ENCODE results near the gene CLEC16A.

Gene CLEC16A

DNA sequence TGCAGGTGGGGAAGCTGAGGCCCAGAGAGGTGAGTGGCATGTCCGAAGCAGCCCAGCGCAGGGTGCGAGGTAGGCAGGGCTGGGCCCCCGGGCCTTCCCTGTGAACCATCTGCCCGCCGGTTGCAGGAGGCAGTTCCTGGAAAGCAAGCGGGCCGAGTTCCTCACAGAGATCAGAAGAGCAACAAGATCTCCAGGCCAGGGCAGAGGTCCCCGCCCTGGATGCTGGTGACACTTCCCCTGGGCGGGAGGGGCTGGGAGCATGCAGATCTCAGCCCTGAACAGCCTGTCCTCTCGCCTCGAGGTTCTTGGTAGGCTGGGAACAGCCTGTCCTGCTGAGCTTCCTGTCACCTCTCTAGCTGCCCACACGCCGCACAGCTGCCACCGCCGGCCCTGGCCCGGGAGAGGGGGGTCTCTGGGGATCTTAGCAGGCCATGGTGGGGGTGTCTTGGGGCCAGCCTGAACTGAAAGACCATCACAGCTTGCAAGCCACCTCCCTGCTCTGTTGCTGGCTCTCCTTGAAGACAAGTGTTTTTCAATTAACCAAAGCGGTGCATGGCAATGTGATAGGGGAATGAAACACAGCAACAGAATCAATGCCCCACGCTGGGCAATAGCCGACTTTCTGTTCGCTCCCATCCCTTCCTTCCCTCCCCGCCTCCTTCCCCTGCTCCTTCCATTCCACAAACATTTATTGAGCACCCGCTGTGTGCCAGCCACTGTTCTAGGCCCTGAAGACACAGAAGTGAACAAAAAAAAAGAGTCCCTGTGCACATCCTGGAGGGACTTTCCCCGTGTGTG is 279.9 kb downstream of the CLEC16A start:
- no peak for TF ChIP-seq CTCF (IDR thresholded peaks at IDR 0.05; ENCODE audit: low read length, missing control alignments)
- no peak for DNase-seq (ENCODE audit: low read depth)
- no peak overlapping the region for H3K4me3 ChIP-seq (replicated peaks; ENCODE audit: low read depth, low read length)

DNA sequence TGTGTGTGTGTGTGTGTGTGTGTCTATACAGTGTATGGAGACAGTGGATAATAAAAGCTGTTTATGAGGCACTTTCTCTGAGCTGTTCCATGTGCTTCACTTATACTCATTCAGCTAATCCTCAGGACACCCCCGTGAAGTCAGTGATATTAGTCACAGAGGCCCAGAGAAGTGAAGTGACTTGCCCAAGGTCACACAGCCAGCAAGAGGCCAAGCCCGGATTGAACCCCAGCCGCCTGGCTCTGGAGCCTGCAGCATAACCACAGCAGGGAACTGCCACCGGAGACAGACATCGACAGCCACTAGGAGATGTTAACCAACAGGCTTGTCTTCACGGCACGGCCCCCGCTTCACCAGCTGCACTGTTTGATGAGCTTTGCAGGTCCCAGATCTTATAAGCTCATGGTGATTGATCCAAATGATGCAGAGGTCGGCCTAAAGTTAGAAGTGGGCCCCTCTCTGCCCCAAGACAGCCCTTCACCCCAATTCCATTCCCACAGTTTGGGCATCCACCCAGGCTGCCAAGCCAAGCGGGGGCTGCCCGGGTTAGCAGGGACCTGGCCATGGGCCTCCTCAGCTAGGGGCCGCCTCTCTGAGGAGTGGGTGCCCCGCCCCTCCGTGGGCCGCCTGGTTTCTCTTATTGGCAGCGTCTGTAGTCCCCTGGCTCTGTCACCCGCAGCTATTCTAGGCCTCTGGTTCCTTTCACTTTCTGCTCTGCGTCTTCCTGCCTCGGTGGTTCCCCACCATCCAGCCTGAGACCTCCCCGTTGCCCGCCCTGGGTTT is 280.7 kb downstream of the CLEC16A start:
- H3K4me3 ChIP-seq (replicated peaks; ENCODE audit: low read depth, low read length), result no peak overlapping the region
- no peak for DNase-seq (ENCODE audit: low read depth)
- no peak for TF ChIP-seq CTCF (IDR thresholded peaks at IDR 0.05; ENCODE audit: low read length, missing control alignments)

GRCh38 chr16:11225677-11226549 is 281.5 kb downstream of the CLEC16A start:
- no peak for DNase-seq (ENCODE audit: low read depth)
- no peak overlapping the region for H3K4me3 ChIP-seq (replicated peaks; ENCODE audit: low read depth, low read length)
- TF ChIP-seq CTCF (IDR thresholded peaks at IDR 0.05; ENCODE audit: low read length, missing control alignments), result no peak

- DNase-seq (ENCODE audit: low read depth), result no peak
- no peak for TF ChIP-seq CTCF (IDR thresholded peaks at IDR 0.05; ENCODE audit: low read length, missing control alignments)
- H3K4me3 ChIP-seq (replicated peaks; ENCODE audit: low read depth, low read length), result no peak overlapping the region
Observed at GRCh38 chr16:11229432-11229831, 285.1 kb downstream of the CLEC16A start.

DNA sequence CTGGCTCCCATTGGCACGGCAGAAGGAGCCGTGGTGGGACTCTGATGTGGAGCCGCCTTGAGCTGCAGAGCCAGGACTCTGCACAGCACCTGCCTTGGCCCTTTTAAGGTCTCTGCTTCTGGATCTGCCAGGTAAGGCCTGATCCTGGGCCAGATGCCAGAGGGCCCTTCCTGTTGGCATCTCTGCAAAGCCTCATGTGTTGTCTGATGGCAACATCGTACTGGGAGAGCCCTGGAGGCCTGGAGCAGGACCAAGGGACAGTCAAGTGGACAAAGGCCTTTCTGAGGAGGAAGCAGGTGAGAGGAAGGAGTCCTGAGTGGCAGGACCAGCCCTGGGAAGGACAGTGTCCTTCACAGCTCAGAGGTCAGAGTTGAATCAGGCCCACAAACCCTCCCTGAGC is 285.5 kb downstream of the CLEC16A start:
- no peak overlapping the region for H3K4me3 ChIP-seq (replicated peaks; ENCODE audit: low read depth, low read length)
- DNase-seq (ENCODE audit: low read depth), result no peak
- TF ChIP-seq CTCF (IDR thresholded peaks at IDR 0.05; ENCODE audit: low read length, missing control alignments), result no peak

DNA sequence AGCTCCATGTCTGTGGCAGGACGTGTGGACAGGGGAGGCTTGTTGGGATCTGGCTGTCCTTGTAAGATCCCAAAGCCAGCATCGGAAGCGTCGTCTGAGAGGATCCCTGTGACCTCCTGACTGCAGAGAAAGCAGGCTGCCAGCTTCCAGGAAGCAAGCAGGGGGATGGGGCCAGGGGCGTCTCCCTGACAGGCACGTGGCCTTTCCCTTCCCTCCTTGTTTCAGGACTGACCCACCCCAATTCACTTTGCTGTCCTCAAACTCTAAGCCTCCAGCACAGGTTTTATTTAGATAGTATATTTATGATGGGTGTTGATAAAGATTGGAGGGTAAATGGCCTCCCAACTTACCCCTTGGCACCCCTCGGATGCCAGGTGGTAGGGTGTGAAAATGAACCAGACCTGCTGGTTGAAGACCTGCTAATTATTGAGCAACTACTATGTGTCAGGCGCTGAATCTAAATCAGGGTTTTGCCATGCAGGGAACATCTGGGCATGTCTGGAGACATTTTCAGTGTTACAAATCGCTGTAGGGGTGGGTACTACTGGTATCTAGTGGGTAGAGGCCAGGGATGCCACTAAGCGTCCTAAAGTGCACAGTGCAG is 287.1 kb downstream of the CLEC16A start:
- no peak overlapping the region for H3K4me3 ChIP-seq (replicated peaks; ENCODE audit: low read depth, low read length)
- TF ChIP-seq CTCF (IDR thresholded peaks at IDR 0.05; ENCODE audit: low read length, missing control alignments), result no peak
- no peak for DNase-seq (ENCODE audit: low read depth)

All from fibroblast of pulmonary artery (primary cell).